ENCODE data around the gene ROR1. TPM values are rescaled to one million over a fixed set of nuclear protein-coding genes. Genes with fewer than 3 reads are reported as not detected.

Gene ROR1
- total RNA-seq, 1 experiment from 2014 or later: 2.7 TPM

- Histone ChIP-seq H3K9me2 (ENCODE audit: insufficient read depth) (no peaks in the 10 kb centered on the region), H3K4me2 (ENCODE audit: low read length) (no peak overlapping the region), H3K36me3 (ENCODE audit: control insufficient read depth in 1 of 2, insufficient read depth in 2 of 2, low read length in 2 of 2) (no peaks in the 10 kb centered on the region), H3K79me2 (ENCODE audit: insufficient read depth, low read length) (no peaks in the 10 kb centered on the region), H4K20me1 (ENCODE audit: insufficient read depth) (no peaks in the 10 kb centered on the region), H3K27ac (ENCODE audit: low read depth, low read length) (no peak overlapping the region), H3K9me3 (ENCODE audit: control insufficient read depth in 1 of 2, insufficient read depth in 1 of 2, low read depth in 1 of 2, low read length in 2 of 2) (no peaks in the 10 kb centered on the region), H3K9ac (ENCODE audit: low read length) (no peak overlapping the region), H3K27me3 (ENCODE audit: insufficient read depth, low read length) (no peaks in the 10 kb centered on the region), H2AFZ (ENCODE audit: low read depth, low read length, poor library complexity, severe bottlenecking) (no peak overlapping the region), H3K4me1 (ENCODE audit: control insufficient read depth in 1 of 2, insufficient read depth in 2 of 2, low read length in 2 of 2) (peaks cover 7 to 9% of the 10 kb centered on the region in 2 experiments; a peak in 3 of 4 replicates), H3K4me3 (replicated peaks in 1 of 2; ENCODE audit: low read depth in 1 of 2, low read length in 2 of 2) (no peak overlapping the region)
- intact Hi-C loops (cut with micrococcal nuclease): no loop called here
- CTCF ChIA-PET: no interaction called here
- POLR2A ChIA-PET: no interaction called here
- DNase-seq (ENCODE audit: low read depth, low spot score) (no peak), ATAC-seq (no peak)
- no TSS peak for BruUV-seq (replicated peaks)
- RAD21 ChIA-PET (ENCODE audit: low non-redundant PET in 1 of 2, low total read pairs in 2 of 2, uncharacterized antibody in 2 of 2, unreplicated experiment in 2 of 2): no interaction called here
- TF ChIP-seq EZH2phosphoT487 (IDR thresholded peaks at IDR 0.05; ENCODE audit: borderline replicate concordance) (no peak), TCF7L2 (IDR thresholded peaks at IDR 0.05; ENCODE audit: borderline replicate concordance, extremely low read depth, insufficient read depth, insufficient read length) (no peak), REST (IDR thresholded peaks at IDR 0.05; ENCODE audit: low read depth) (no peak), ZNF274 (IDR thresholded peaks at IDR 0.05; ENCODE audit: low read depth, low read length) (no peak), JUND (IDR thresholded peaks at IDR 0.05) (no peak)
- TF ChIP-seq, protein P1, sequence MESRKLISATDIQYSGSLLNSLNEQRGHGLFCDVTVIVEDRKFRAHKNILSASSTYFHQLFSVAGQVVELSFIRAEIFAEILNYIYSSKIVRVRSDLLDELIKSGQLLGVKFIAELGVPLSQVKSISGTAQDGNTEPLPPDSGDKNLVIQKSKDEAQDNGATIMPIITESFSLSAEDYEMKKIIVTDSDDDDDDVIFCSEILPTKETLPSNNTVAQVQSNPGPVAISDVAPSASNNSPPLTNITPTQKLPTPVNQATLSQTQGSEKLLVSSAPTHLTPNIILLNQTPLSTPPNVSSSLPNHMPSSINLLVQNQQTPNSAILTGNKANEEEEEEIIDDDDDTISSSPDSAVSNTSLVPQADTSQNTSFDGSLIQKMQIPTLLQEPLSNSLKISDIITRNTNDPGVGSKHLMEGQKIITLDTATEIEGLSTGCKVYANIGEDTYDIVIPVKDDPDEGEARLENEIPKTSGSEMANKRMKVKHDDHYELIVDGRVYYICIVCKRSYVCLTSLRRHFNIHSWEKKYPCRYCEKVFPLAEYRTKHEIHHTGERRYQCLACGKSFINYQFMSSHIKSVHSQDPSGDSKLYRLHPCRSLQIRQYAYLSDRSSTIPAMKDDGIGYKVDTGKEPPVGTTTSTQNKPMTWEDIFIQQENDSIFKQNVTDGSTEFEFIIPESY (IDR thresholded peaks at IDR 0.05; ENCODE audit: extremely low read depth, insufficient replicate concordance, low read length): no peak
- TF ChIP-seq, protein P2, sequence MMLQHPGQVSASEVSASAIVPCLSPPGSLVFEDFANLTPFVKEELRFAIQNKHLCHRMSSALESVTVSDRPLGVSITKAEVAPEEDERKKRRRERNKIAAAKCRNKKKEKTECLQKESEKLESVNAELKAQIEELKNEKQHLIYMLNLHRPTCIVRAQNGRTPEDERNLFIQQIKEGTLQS (IDR thresholded peaks at IDR 0.05): no peak
Observed at GRCh38 chr1:64038965-64039364, 265.1 kb downstream of the ROR1 start.

All from HCT116 (cell line).